ENCODE data around the gene FOXRED2.

DNA sequence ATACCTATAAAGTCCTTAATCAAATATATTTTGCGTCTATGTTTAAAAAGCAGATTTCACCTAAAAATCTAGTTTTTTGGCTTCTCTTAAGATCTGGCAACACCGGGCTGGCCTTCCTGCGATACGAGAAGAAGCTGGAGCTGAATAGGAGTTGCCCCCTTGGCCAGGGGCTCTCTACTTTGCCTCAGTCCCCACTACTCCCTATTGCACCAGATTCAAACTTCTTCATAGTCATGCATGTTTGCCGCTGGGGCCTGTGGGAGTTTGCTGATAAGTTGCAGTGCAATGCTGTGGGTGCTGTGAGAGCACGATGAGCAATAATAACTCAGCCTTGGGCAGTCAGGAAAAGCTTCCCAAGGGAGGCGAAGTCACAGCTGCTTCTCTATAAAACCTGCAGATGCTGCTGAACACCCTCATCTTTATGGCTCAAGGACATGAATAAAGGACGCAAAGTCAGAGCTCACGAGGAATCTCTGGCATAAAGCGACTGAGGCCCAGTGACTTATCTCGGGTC is 37.3 kb upstream of the FOXRED2 start:
- TF ChIP-seq POLR2AphosphoS5 (IDR thresholded peaks at IDR 0.05; ENCODE audit: low read depth, low read length) (no peak), POLR2A (IDR thresholded peaks at IDR 0.05; ENCODE audit: low read depth, low read length) (no peak)

All from GM12891 (cell line).